ENCODE measurements around the gene ST8SIA1. TPM values are rescaled to one million over a fixed set of nuclear protein-coding genes. Genes with fewer than 3 reads are reported as not detected.

ST8SIA1 gene
- total RNA-seq, 4 donors from 2014 or later: 9.4 to 19.9 (median 14.3) TPM

- ATAC-seq: no peak
- Histone ChIP-seq H3K27ac (peak overlapping the region in 3 of 4 donors; percentile 77 to 79 (median 77)), H3K4me3 (no peak overlapping the region), H3K4me1 (peaks cover 6 to 39% (median 9%) of the 10 kb centered on the region in 3 donors), H3K9me3 (no peaks in the 10 kb centered on the region), H3K36me3 (no peaks in the 10 kb centered on the region), H3K27me3 (no peaks in the 10 kb centered on the region)
- no peak for TF ChIP-seq POLR2A (IDR thresholded peaks at IDR 0.05)
- no peak for TF ChIP-seq POLR2AphosphoS5 (IDR thresholded peaks at IDR 0.05)
- no peak for TF ChIP-seq EP300 (IDR thresholded peaks at IDR 0.05)
- TF ChIP-seq CTCF (IDR thresholded peaks at IDR 0.05): no peak
- 25 to 38% methylated on average over 5 to 6 of the region's 6 CpGs for WGBS, 2 donors (ENCODE audit: low coverage in 1 of 2)
Observed at GRCh38 chr12:22257100-22257499, 77.4 kb downstream of the ST8SIA1 start.

DNA sequence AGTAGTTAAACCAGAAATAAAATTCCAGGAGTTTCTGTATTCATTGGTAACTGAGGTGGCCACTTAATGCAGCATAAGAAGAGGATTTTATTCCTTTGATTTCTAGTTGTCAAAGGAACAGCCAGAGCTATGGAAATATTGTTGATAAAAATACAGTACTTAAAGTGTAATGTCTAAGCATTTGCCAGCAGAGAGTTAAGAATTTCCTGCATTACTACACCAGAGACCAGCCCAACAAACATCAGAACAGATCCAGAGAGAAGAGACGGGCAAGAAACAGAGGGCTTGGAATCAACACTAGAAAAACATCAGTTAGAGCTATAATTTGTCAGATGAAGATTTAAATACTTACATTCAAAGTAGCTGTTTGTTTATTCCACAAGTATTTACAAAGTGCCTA is 77.9 kb downstream of the ST8SIA1 start:
- peak overlapping the region; percentile 7 to 15 for H3K4me3 ChIP-seq
- WGBS, 2 donors (ENCODE audit: low coverage in 1 of 2): 7 to 13% methylated on average over 1 of the region's 1 CpG
- no peaks in the 10 kb centered on the region for H3K36me3 ChIP-seq
- no peak for TF ChIP-seq CTCF (IDR thresholded peaks at IDR 0.05)
- TF ChIP-seq EP300 (IDR thresholded peaks at IDR 0.05): no peak
- no peak for TF ChIP-seq POLR2AphosphoS5 (IDR thresholded peaks at IDR 0.05)
- no peak for TF ChIP-seq POLR2A (IDR thresholded peaks at IDR 0.05)
- ATAC-seq: no peak
- H3K27ac ChIP-seq: peak overlapping the region; percentile 77 to 79 (median 77)
- peaks cover 6 to 38% (median 9%) of the 10 kb centered on the region in 3 donors for H3K4me1 ChIP-seq
- H3K27me3 ChIP-seq: no peaks in the 10 kb centered on the region
- no peaks in the 10 kb centered on the region for H3K9me3 ChIP-seq

GRCh38 chr12:22256041-22256441 is 78.5 kb downstream of the ST8SIA1 start:
- Histone ChIP-seq H3K27me3 (no peaks in the 10 kb centered on the region), H3K4me1 (peaks cover 6 to 38% (median 9%) of the 10 kb centered on the region in 3 donors), H3K36me3 (no peaks in the 10 kb centered on the region), H3K4me3 (peak overlapping the region; percentile 7 to 15), H3K9me3 (no peaks in the 10 kb centered on the region), H3K27ac (peak overlapping the region; percentile 77 to 79 (median 77))
- ATAC-seq: peak; percentile 74
- peak; percentile 37 for TF ChIP-seq POLR2AphosphoS5 (IDR thresholded peaks at IDR 0.05)
- no peak for TF ChIP-seq EP300 (IDR thresholded peaks at IDR 0.05)
- TF ChIP-seq POLR2A (IDR thresholded peaks at IDR 0.05): no peak
- TF ChIP-seq CTCF (IDR thresholded peaks at IDR 0.05): no peak
- 28 to 29% methylated on average over 5 to 7 of the region's 7 CpGs for WGBS, 2 donors (ENCODE audit: low coverage in 1 of 2)

DNA sequence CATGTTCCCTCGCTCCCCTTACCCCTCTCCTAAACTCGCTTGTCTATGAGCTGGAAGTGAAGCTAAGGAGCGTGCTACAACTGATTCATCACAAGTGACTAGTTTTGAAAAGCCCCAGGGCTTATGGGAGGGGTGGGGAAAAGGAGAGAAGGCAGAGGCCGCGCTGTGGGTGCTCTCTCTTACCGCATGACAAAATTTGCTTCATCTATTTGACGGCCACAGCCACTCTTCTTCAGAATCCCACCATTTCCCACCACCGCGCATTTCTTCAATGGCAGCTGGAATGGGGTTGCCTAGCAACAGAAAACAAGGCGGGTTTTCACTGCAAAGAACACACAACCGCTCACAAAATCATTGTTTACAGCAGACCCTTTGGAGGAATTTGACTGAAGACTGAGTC is 79.4 kb downstream of the ST8SIA1 start:
- TF ChIP-seq EP300 (IDR thresholded peaks at IDR 0.05) (no peak), POLR2A (IDR thresholded peaks at IDR 0.05) (no peak), CTCF (IDR thresholded peaks at IDR 0.05) (no peak), POLR2AphosphoS5 (IDR thresholded peaks at IDR 0.05) (no peak)
- H3K4me1 ChIP-seq: peaks cover 6 to 38% (median 9%) of the 10 kb centered on the region in 3 donors
- WGBS, 2 donors (ENCODE audit: low coverage in 1 of 2): 48 to 50% methylated on average over 1 to 10 of the region's 11 CpGs
- H3K36me3 ChIP-seq: no peaks in the 10 kb centered on the region
- no peaks in the 10 kb centered on the region for H3K9me3 ChIP-seq
- no peak overlapping the region for H3K4me3 ChIP-seq
- no peak for ATAC-seq
- H3K27me3 ChIP-seq: no peaks in the 10 kb centered on the region
- H3K27ac ChIP-seq: no peak overlapping the region

- H3K27ac ChIP-seq: no peak overlapping the region
- ATAC-seq: no peak
- no peaks in the 10 kb centered on the region for H3K27me3 ChIP-seq
Observed at GRCh38 chr12:22254478-22254877, 80.0 kb downstream of the ST8SIA1 start.

More at GRCh38 chr12:22254478-22254877, 80.0 kb downstream of the ST8SIA1 start:
- Histone ChIP-seq H3K4me3 (no peak overlapping the region), H3K9me3 (no peaks in the 10 kb centered on the region), H3K36me3 (no peaks in the 10 kb centered on the region), H3K4me1 (peaks cover 6 to 38% (median 9%) of the 10 kb centered on the region in 3 donors)
- WGBS, 2 donors (ENCODE audit: low coverage in 1 of 2): 62 to 81% methylated on average over 6 to 7 of the region's 7 CpGs
- no peak for TF ChIP-seq EP300 (IDR thresholded peaks at IDR 0.05)
- TF ChIP-seq POLR2A (IDR thresholded peaks at IDR 0.05): no peak
- no peak for TF ChIP-seq CTCF (IDR thresholded peaks at IDR 0.05)
- TF ChIP-seq POLR2AphosphoS5 (IDR thresholded peaks at IDR 0.05): no peak

Data from gastroesophageal sphincter (tissue), 4 donors.